ENCODE results near the gene MTARC2.

- TF ChIP-seq POLR2A (IDR thresholded peaks at IDR 0.05), result no peak
- no peak for TF ChIP-seq CTCF (IDR thresholded peaks at IDR 0.05)
- no peak for TF ChIP-seq EP300 (IDR thresholded peaks at IDR 0.05)
Observed at GRCh38 chr1:220717800-220718640, 30.1 kb upstream of the MTARC2 start.
